HG02642 (cell line): ENCODE results near the gene CCDC85A.

ENCODE experiments used
- ATAC-seq: cut with Tn5 transposase; IDR thresholded peaks from one replicate; pipeline ENCODE4 v1.9.1; 2021; ENCODE audit warnings: mild to moderate bottlenecking; ENCODE audit not compliant: unreplicated experiment, poor library complexity

CCDC85A gene

DNA sequence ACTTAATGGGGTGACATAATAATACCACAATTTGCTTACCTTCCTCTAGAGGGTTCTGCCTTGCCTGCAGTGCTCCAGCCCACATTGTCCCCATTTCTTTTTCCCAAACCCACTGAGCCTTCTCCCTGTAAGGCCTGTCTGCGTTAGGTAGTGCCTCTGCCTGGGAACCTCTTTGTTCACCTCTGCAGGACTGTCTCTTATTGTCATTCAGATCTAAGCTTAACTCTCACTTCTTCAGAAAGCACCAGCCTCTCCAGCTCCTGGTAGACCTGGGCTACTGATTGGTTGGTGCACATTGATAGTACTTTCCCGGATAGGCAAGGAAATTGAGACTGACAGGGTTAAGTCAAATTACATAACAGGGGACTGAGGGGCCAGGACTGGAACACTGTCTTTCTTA lies 49.1 kb downstream of the CCDC85A start:
- no peak for ATAC-seq

GRCh38 chr2:56234241-56234640 lies 50.5 kb downstream of the CCDC85A start:
- ATAC-seq, result no peak

DNA sequence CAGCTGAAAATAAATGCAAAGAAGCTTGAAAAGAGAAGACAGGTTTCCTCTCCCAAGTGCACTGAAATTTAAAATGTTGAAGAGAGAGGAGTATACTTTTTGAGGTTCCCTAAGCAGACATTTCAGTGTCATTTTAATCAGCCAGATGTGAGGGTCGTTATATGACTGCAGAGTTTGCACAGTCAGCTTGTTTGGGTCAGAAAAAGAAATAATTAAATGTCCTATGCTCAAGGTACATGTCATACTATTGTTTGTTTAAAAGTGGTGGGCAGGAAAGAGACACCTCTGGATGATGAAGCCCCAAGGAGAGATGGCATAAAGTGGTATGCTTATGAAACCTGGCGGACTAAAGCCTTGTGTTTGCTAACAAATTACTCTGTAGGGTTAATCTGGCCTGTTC lies 55.2 kb downstream of the CCDC85A start:
- no peak for ATAC-seq

- ATAC-seq, result no peak
Measured at GRCh38 chr2:56239437-56239836, 55.6 kb downstream of the CCDC85A start.

GRCh38 chr2:56240210-56240609 lies 56.4 kb downstream of the CCDC85A start:
- no peak for ATAC-seq

GRCh38 chr2:56244506-56244905 lies 60.7 kb downstream of the CCDC85A start:
- no peak for ATAC-seq

GRCh38 chr2:56244911-56245530 lies 61.2 kb downstream of the CCDC85A start:
- no peak for ATAC-seq

DNA sequence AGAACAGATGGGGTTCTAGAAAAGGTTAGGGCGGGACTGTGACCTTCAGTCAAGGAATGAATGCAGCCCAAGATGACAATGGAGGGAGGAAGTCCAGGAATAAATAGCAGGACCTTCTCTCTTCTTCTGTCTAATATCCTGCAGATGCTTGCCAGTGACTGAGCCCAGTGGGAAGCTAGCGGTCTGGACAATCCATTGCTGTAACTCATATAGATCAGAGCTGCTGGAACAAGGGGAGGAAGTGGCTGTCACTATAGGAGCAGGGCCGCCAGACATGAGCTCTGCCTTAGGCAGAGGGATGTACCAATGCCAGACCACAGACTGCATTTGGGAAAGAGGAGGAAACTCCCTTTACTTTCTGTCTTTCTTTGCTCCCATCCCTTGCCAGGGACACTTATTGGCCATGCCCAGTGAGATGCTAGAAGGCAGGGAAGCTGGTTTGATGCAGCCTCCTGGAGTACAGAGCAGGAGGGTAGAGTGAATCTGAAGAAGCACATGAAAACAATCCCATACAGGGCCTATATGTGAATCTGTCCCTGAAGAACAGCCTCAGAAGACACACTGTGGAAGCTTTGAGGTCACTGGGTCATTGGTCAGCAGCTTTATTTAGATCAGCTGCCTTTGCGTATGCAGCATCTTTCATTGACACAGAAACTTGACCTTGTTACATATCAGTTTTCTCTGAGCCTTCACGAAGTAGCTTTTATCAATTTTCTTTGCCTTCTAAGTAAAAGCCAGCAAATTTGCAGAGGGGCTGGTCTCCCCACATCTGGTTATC lies 65.4 kb downstream of the CCDC85A start:
- no peak for ATAC-seq

- no peak for ATAC-seq
Measured at GRCh38 chr2:56250153-56250729, 66.5 kb downstream of the CCDC85A start.

DNA sequence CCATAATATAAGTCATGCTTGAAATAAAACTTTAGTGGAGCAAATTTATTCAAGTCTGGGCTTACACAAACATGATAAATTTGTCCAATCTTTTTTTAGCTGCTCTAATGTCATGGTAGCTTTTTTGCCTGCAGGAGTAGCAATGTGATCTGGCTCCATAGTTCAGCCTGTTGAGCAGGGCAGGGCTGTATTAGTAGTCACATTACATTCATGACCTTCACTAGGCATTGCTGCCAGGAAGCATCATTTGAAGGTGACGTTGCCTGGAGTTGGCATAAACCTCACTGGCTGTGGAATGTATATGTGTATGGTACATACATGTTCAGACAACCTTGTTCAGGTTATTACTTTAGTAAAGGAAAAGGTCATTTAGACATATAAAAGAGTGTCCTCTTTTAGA lies 76.6 kb downstream of the CCDC85A start:
- no peak for ATAC-seq

DNA sequence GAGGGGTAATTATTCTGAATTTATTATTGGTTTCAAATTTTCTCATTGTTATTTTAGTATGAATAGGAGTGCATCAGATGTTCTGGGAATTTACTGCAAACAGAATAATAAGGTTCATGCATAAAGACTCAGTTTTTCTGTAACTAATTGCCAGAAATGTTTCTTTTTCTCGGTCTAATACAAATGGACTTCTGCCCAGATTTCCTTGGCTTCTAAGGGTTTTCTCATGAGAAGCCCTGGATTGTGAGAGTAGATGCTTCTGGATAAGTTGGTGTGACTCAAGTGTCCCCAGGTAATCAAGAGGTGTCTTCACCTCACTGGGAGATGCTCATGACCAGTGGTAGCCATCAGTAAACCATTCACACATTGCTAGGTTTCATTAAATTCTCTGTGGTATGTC lies 78.5 kb downstream of the CCDC85A start:
- no peak for ATAC-seq

GRCh38 chr2:56263876-56264275 lies 80.1 kb downstream of the CCDC85A start:
- no peak for ATAC-seq

GRCh38 chr2:56266761-56267414 lies 83.1 kb downstream of the CCDC85A start:
- ATAC-seq, result no peak

GRCh38 chr2:56267415-56267788 lies 83.6 kb downstream of the CCDC85A start:
- ATAC-seq, result no peak

DNA sequence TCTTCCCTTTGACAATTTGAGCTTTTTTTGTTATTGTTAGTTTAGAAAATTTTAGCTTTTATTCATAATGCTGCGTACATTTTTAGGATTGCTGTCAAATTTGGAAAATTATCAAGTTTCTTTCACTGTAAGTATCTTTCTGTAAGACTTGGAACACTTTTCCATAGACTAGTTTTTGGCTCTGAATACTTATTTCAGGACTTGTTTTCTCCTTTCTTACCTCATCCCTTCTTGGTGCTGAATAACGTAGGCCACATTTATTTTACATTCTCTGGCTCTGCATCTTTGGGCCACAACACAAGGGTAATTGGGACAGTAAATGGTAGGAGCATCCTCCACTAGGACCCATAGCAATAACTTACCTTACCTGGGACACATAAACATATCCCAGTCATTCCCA lies 85.1 kb downstream of the CCDC85A start:
- no peak for ATAC-seq

DNA sequence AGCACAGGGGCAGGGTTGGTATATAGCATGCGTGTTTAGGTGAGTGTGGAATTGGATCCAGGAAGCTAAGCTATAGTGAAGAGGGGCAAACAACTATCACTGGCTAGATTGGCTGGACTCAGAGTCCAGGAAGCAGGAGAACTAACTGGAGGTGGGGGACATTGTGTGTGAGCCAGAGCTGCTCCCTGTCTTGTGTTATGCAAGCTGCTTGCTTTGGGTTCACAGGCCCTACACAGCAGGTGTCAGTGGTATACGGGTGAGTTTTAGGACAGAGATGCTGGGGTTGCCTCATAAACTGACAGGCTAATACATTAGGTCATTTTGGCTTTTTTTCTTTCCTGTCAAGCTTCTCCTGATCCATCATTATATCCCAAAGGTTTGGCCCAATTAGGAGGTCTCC lies 87.5 kb downstream of the CCDC85A start:
- ATAC-seq, result no peak

DNA sequence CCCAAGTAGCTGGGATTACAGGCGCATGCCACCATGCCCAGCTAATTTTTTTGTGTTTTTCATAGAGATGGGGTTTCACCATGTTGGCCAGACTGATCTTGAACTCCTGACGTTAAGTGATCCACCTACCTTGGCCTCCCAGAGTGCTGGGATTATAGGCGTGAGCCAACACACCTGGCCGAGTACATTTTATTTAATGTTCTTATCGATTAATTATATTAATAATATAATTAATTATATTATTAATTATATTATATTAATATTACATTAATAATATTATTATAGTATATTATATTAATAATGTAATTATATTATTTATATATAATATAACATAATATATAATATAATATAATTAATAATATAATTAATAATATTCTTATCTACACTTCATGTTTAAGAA lies 101.4 kb downstream of the CCDC85A start:
- ATAC-seq, result no peak

GRCh38 chr2:56286936-56287335 lies 103.1 kb downstream of the CCDC85A start:
- ATAC-seq, result no peak

DNA sequence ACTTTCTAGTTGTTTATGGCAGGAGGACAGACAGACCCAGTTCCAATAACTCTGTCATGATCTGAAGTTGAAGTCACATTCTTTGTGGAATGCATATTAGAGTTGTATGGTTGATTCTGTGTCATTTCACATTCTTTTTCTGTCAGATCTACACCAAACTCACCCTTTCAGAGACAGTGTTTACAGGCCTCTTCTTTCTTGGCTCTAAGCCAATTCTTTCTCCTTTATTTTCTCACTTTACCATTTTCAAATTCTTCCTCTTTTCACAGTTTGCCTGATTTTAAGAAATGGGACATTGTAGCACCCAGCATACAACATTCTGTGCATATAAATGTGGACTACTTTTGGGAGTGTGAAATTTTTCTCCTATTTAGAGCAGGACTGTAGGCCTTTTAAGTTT lies 103.7 kb downstream of the CCDC85A start:
- no peak for ATAC-seq

DNA sequence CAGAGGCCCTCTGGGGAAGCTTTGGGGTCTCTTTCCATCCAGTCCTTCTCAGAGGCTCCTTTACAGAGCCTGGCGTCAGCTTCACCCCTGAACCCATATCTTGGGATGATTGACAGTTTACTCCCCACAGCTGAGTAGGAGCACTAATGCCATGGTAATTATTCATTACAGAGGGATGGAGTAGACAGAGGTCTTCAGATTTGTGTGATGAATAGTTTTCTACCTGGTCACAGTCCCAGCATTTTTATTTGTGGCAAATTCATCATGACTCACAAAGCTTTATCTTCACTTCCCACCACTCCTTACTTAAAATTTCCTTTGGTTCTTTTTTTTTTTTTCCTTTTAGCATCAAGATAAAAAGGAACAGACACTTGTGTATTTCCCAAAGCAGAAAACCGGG lies 104.2 kb downstream of the CCDC85A start:
- no peak for ATAC-seq

DNA sequence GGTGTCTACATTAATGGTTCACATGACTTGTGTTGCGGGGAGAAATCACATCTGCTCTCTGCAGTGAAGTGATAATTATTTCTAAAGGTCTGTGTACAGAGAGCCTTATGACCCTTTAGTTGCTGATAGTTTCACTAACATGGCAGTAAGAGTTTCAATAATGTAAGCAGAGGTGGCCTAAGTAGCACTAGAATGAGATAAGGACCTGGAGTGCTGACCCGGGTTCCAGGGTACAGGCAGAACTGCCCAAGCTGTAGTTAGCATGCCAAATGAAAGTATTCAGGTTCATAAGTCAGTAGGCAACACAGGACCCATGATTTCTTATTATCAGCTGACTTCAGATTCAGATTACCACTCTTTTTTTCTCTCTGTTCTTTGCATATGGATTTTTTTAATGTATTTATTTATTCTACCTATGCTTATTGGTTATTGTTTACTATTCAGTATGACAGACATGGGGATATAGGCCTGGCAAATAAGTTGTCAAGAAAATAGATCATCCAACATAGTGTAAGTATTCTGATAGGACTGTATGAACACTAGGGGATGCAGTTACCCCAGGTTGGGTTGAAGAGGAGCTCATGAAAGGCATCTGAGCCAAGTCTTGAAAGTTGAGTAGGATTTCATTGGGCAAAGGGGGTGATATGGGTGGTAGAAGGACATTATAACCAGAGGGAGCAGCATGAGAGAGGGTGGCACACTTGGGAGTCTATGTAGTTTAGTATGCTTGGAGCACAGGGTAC lies 105.2 kb downstream of the CCDC85A start:
- ATAC-seq, result no peak
